Skeletal muscle cell (primary cell): Measurements from ENCODE around the gene ATF7.

Source experiments
- DNase-seq: peaks from one replicate; pipeline ENCODE4 v3.0.0-alpha.2; 2010; ENCODE audit warnings: low read depth
- H3K4me3 ChIP-seq: 2 replicates; pipeline ENCODE4 v1.5.1; 2011; ENCODE audit warnings: low read depth, mild to moderate bottlenecking, control low read depth, low read length, moderate library complexity

ATF7 gene

GRCh38 chr12:53543539-53543938 lies 82.6 kb downstream of the ATF7 start:
- DNase-seq, result no peak
- H3K4me3 ChIP-seq, result no peak overlapping the region

DNA sequence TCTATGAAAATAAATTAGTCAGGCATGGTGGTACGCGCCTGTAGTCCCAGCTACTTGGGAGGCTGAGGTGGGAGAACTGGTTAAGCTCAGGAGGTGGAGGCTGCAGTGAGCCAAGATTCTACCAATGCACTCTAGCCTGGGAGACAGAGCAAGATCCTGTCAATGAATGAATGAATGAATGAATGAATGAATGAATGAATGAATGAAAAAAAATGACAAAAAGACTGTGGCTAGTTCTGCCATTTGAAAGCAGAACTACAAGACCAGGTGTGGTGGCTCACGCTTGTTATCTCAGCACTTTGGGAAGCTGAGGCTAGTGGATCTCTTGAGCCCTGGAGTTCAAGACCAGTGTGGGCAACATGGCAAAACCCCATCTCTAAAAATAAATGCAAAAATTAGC lies 86.7 kb downstream of the ATF7 start:
- no peak for DNase-seq
- H3K4me3 ChIP-seq, result no peak overlapping the region

GRCh38 chr12:53538209-53538689 lies 87.9 kb downstream of the ATF7 start:
- H3K4me3 ChIP-seq, result no peak overlapping the region
- DNase-seq, result peak; percentile 67

DNA sequence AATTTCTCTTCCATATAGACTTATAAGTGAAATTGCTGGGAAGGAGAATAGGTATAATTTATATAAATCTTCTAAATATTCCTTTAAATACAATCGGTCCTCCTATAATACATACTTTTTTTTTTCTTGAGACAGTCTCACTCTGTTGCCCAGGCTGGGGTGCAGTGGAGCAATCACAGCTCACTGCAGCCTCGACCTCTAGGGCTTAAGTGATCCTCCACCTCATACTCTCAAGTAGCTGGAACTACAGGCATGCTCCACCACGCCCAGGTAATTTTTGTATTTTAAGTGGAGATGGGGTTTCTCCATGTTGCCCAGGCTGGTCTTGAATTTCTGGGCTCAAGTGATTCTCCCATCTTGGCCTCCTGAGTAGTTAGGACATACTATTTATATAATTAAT lies 89.2 kb downstream of the ATF7 start:
- no peak for DNase-seq
- H3K4me3 ChIP-seq, result no peak overlapping the region

DNA sequence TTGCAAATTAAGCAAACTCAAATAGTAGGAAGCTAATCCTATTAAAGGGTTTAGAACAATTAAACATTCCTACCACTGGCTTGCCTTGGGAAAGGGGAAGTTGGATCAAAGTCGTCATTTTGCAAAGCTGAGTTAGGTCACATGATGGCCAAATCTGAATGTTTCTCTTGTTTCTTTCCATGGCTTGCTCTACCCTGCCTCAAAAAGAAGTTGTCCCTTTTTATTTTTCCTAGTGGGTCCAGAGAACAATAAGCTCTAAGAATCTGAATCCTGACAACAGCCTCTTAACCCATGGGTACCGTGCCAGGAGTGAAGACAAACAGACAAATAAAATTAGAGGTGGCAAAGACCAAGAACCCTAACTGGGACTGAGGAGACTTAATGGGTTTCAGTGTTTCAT lies 92.7 kb downstream of the ATF7 start:
- H3K4me3 ChIP-seq, result no peak overlapping the region
- no peak for DNase-seq

DNA sequence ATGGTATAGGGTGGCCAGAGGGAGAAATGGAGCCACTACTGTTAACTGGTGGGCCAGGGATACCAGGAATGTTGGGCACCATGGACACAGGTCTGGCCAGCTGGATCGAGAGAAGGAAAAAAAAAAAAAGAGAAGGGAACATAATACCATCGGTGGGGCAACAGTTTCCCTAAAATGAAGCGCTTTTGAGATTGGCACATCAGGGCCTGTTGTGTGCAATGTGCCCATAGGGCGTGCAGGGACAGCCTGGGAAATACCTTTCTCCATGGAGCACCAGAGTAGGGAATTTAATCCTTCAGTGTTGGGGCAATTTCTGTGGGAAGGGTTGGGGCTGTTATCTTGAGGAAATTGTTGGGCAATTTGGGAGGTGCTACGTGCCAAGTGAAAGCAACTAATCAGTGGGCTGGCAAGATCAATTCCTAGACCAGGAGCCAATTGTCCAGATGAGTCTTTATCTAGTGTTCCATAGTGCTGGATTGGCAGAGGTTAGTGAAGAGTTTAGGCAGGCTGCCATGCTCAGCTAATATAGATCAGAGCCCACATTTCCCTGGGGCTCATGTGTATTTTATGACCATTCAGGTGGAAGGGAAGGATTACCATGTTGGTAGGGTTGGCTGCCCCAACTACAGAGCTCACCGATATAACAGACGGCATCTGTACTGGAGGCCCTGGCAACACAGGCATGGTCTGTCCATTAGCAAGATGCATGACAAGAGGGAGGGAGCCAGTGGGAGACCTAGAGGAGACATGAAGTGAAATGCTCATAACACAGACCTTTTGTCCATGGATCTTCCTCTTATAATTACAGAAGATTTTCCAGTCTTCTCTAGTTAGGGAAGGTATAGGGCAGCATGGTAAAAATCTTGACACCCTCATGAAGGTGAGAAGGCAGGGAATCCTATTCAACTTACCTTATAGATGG lies 93.4 kb downstream of the ATF7 start:
- H3K4me3 ChIP-seq, result no peak overlapping the region
- DNase-seq, result no peak

DNA sequence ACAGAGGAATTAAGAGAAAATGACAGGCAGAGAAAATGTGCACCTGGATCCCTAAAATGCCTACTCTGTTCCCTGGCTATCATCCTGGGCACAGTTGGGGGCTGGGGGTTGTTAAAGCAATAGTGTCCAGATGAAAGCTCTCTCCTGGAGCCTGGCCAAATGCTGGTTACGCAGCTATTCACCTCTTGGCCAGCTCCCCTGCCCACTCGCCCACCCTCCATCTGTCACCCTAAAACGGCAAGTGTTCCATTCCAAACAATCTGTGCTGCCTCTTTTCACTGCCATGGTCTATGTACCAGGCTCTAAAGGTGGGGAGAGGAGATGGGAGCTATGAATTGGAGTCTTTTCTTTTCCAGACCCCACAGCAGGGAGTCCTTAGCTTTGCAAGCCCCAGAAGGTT lies 94.2 kb downstream of the ATF7 start:
- DNase-seq, result no peak
- H3K4me3 ChIP-seq, result no peak overlapping the region

DNA sequence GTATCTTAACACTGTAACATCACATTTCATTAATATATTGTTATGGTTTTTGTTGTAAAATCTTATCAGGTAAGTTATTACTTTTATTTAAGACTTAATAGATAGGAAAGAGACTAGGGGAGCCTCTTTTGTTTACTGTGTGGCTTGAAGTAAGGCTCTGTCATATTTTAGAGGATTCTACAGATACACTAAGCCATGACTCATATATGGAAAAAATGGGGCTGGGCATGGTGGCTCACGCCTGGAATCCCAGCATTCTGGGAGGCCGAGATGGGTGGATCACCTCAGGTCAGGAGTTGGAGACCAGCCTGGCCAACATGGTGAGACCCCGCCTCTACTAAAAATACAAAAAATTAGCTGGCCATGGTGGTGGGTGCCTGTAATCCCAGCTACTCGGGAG lies 95.3 kb downstream of the ATF7 start:
- H3K4me3 ChIP-seq, result no peak overlapping the region

GRCh38 chr12:53530061-53530460 lies 96.1 kb downstream of the ATF7 start:
- no peak for DNase-seq
- H3K4me3 ChIP-seq, result no peak overlapping the region

More for the DNA sequence above, 95.3 kb downstream of the ATF7 start:
- no peak for DNase-seq

- DNase-seq, result no peak
- H3K4me3 ChIP-seq, result no peak overlapping the region
Measured at GRCh38 chr12:53524476-53524875, 101.7 kb downstream of the ATF7 start.

GRCh38 chr12:53523131-53523530 lies 103.1 kb downstream of the ATF7 start:
- DNase-seq, result no peak
- H3K4me3 ChIP-seq, result no peak overlapping the region

DNA sequence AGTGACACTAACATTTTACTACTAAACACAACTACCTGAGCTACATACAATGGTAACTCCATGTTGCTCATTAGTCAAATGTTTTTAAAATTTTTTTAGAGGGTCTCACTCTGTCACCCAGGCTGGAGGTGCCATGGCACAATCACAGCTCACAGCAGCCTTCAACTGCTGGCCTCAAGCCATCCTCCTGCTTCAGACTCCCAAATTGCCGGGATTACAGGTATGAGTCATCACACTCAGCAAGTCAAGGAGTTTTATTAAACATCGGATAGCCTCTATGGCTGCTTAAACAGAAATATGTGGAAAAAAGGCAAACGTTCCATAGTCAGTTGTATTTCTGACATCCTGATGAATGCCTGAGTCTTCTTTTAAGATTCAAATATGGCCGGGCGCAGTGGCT lies 107.8 kb downstream of the ATF7 start:
- DNase-seq, result no peak
- H3K4me3 ChIP-seq, result no peak overlapping the region

GRCh38 chr12:53516758-53517455 lies 109.3 kb downstream of the ATF7 start:
- DNase-seq, result no peak
- no peak overlapping the region for H3K4me3 ChIP-seq

- DNase-seq, result no peak
- no peak overlapping the region for H3K4me3 ChIP-seq
Measured at GRCh38 chr12:53515291-53515680, 110.9 kb downstream of the ATF7 start.

GRCh38 chr12:53514628-53515290 lies 111.4 kb downstream of the ATF7 start:
- DNase-seq, result no peak
- no peak overlapping the region for H3K4me3 ChIP-seq

DNA sequence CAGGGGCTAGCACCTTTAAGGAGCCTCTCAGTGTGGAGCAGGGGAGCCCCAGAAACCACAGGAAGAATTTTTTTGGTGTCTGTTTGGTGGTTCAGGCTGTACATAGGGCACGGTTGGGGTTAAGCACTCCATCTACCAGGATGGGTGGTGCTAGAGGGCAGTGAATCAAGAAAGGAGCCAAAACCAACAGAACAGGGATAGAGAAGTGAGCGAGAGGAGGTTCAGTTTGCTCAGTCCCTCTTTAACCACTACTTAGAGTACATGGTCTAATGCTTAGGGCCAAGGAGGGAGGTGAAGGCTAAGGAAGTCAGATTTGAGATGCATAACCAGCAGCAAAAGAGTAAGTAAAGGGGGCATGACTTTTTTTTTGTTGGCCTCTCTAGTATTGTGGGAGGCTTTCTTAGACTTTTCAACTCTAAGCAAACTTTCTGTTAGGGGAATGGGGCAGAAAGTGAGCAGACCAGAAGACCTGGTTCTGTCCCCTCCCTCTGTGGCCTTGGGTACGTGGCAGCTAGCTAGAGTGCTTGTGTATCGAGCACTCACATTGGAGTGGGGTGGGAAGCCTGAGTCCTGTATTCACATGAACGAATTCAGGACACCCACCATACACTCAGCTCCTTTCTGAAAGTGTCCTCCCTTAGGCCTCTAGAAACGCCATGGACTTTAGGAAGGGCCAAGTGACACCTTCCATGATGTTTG lies 112.3 kb downstream of the ATF7 start:
- DNase-seq, result no peak
- H3K4me3 ChIP-seq, result no peak overlapping the region

DNA sequence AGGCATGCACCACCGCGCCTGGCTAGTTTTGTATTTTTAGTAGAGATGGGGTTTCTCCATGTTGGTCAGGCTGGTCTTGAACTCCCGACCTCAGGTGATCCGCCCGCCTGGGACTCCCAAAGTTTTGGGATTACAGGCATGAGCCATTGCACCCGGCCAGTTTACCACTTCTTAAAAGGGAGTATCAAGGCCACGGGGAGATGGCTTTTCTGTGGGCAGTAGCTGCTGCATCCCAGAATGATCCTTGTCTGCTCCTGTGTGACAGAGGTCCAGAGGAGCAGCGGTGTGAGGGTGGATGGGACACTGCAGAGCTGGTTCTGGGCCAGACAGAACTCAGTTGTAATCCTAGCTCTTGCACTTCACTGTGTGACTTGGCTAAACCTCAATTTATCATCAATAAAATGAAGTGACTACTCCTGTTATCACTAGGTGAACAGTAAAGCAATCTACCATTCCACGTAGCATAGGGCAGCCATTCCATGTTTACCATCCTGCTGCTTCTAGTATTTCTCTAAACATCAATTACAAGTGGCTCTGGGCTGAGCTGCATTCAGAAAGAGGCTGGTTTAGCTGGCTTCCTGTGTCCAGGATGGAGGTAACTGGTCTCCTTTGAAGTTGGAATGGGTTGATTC lies 115.9 kb downstream of the ATF7 start:
- DNase-seq, result no peak
- H3K4me3 ChIP-seq, result no peak overlapping the region

DNA sequence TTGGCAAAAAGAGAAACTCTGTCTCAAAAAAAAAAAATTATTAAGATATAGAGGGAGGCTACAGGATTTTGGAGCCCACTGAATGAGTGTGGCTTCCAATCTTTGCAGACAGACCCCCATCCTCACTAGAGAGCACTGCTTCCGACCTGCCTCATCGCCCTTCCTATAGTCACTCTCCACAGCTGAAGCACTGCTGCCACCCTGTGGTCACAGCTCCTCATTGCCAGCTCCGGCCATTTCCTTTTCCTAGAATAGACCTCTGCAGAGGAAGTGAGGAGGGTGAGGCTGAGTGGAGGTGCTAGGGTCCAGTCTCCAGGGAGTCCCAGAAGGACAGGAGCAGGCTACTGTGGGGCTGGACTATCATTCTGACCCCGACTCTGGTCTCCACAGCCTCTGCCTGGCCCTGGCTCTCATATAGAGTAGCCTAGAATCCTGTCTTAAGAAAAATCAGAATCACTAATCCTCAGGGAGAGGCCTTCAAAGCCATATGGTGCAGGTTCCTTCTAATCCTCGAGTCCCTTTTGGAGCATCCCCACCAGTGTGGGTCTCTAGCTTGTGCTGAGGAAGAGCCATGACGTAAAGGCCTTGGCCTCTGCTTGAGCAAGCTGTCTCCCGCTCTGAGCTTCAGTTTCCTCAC lies 117.5 kb downstream of the ATF7 start:
- no peak overlapping the region for H3K4me3 ChIP-seq
- no peak for DNase-seq

GRCh38 chr12:53507603-53507885 lies 118.6 kb downstream of the ATF7 start:
- DNase-seq, result no peak
- no peak overlapping the region for H3K4me3 ChIP-seq
